Measurements from ENCODE around the gene ZNF710.

- TF ChIP-seq CTCF (IDR thresholded peaks at IDR 0.05; ENCODE audit: borderline replicate concordance, extremely low read depth, low read length, poor library complexity, severe bottlenecking) (no peak), EZH2 (IDR thresholded peaks at IDR 0.05; ENCODE audit: borderline replicate concordance, low read depth, low read length, severe bottlenecking) (no peak)
Measured at GRCh38 chr15:90025489-90026033, 24.4 kb downstream of the ZNF710 start.

All from DND-41 (cell line).